AG09309 (cell line): Measurements from ENCODE around the gene TRAPPC2L.

Source experiments
- DNase-seq: peaks from one replicate; pipeline ENCODE4 v3.0.0-alpha.2; 2010; ENCODE audit warnings: low read depth
- H3K4me3 ChIP-seq: 2 replicates; pipeline ENCODE4 v1.5.1; 2011; ENCODE audit warnings: mild to moderate bottlenecking, low read depth, low read length, moderate library complexity; ENCODE audit not compliant: control insufficient read depth
- CTCF ChIP-seq: IDR thresholded peaks from 2 replicates; pipeline ENCODE4 v1.5.1; 2011; ENCODE audit warnings: mild to moderate bottlenecking, low read depth, low read length, inconsistent platforms; ENCODE audit not compliant: insufficient read depth, control insufficient read depth; ENCODE audit errors: missing control alignments

Gene TRAPPC2L

DNA sequence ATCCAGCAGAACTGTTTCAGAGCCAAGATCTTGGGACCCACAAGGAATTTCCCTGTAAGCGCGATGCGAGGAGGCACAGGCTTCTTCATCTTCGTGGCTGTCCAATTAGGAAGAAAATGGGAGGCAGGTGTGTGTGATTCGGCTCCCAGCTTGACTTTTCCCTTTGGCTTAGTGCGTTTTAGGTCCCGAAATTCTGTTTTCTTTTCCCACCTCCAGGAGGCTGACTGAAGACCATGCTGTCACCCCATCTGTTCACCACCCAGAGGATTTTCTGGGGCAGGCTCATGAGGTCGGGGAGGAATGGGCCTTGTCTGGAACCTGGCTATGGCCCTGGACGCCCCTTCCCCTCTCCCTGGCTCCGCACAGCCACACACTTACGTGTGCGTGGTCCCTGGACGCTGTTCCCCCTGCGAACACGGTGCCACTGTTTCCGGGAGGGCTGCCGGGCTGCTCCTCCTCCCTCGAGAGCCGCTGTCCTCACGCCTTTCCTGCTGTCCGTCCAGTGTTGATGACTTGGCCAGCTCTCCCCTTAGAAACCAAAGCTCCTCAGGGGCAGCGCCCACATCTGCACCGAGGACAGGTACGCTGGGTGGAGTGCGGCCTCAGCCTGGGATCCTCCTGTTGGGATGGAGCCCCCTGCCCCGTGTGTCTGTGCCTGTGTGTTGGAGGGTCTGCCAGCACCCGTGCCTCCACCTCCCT is 12.2 kb downstream of the TRAPPC2L start:
- DNase-seq: no peak
- no peak overlapping the region for H3K4me3 ChIP-seq
- no peak for TF ChIP-seq CTCF

GRCh38 chr16:88869673-88869980 is 12.7 kb downstream of the TRAPPC2L start:
- DNase-seq: no peak
- no peak for TF ChIP-seq CTCF

GRCh38 chr16:88870608-88871348 is 13.9 kb downstream of the TRAPPC2L start:
- DNase-seq: no peak
- TF ChIP-seq CTCF: no peak
- no peak overlapping the region for H3K4me3 ChIP-seq

More at GRCh38 chr16:88869673-88869980, 12.7 kb downstream of the TRAPPC2L start:
- H3K4me3 ChIP-seq: no peak overlapping the region

GRCh38 chr16:88871349-88871702 is 14.4 kb downstream of the TRAPPC2L start:
- TF ChIP-seq CTCF: no peak
- H3K4me3 ChIP-seq: no peak overlapping the region
- DNase-seq: no peak

- TF ChIP-seq CTCF: no peak
- no peak for DNase-seq
- no peak overlapping the region for H3K4me3 ChIP-seq
These were observed 14.9 kb downstream of the TRAPPC2L start for GRCh38 chr16:88871730-88872416.

- TF ChIP-seq CTCF: no peak
- DNase-seq: no peak
- H3K4me3 ChIP-seq: no peak overlapping the region
These were observed 15.9 kb downstream of the TRAPPC2L start for GRCh38 chr16:88872650-88873331.
